ENCODE measurements around the gene DNM1.

DNA sequence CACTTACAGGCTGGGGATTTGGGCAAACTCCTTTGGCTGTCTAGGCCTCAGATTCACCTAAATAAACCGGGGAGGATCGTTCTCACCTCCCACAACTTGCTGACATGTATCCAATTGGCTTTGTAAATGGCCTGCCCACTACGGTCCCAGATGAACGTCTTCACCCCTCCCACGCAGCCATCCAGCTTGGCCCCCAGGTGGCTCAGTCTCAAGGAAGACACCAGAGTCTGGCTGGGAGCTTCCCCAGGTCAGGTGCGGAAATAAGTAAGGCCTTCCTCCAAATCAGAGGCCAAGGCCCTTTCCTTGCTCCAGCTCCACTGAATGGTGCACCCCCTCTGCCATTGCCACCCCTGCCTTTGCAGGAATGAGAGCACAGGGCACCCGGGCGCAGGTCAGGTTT lies 23.2 kb upstream of the DNM1 start:
- TF ChIP-seq, protein P1, sequence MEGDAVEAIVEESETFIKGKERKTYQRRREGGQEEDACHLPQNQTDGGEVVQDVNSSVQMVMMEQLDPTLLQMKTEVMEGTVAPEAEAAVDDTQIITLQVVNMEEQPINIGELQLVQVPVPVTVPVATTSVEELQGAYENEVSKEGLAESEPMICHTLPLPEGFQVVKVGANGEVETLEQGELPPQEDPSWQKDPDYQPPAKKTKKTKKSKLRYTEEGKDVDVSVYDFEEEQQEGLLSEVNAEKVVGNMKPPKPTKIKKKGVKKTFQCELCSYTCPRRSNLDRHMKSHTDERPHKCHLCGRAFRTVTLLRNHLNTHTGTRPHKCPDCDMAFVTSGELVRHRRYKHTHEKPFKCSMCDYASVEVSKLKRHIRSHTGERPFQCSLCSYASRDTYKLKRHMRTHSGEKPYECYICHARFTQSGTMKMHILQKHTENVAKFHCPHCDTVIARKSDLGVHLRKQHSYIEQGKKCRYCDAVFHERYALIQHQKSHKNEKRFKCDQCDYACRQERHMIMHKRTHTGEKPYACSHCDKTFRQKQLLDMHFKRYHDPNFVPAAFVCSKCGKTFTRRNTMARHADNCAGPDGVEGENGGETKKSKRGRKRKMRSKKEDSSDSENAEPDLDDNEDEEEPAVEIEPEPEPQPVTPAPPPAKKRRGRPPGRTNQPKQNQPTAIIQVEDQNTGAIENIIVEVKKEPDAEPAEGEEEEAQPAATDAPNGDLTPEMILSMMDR (IDR thresholded peaks at IDR 0.05), result no peak
- TF ChIP-seq JUND (IDR thresholded peaks at IDR 0.05) (no peak), POLR2AphosphoS5 (IDR thresholded peaks at IDR 0.05; ENCODE audit: low read depth, low read length) (no peak), SMC3 (IDR thresholded peaks at IDR 0.05; ENCODE audit: low read depth, low read length) (no peak), EZH2phosphoT487 (IDR thresholded peaks at IDR 0.05; ENCODE audit: borderline replicate concordance, low read depth) (no peak), NFIC (IDR thresholded peaks at IDR 0.05; ENCODE audit: borderline replicate concordance) (no peak), MXI1 (IDR thresholded peaks at IDR 0.05; ENCODE audit: low read depth, low read length) (no peak), SIN3A (IDR thresholded peaks at IDR 0.05; ENCODE audit: borderline replicate concordance, low read depth, low read length) (no peak), TCF12 (IDR thresholded peaks at IDR 0.05) (no peak), CHD2 (IDR thresholded peaks at IDR 0.05; ENCODE audit: low read length, partially characterized antibody) (no peak)
- TF ChIP-seq, protein P2, sequence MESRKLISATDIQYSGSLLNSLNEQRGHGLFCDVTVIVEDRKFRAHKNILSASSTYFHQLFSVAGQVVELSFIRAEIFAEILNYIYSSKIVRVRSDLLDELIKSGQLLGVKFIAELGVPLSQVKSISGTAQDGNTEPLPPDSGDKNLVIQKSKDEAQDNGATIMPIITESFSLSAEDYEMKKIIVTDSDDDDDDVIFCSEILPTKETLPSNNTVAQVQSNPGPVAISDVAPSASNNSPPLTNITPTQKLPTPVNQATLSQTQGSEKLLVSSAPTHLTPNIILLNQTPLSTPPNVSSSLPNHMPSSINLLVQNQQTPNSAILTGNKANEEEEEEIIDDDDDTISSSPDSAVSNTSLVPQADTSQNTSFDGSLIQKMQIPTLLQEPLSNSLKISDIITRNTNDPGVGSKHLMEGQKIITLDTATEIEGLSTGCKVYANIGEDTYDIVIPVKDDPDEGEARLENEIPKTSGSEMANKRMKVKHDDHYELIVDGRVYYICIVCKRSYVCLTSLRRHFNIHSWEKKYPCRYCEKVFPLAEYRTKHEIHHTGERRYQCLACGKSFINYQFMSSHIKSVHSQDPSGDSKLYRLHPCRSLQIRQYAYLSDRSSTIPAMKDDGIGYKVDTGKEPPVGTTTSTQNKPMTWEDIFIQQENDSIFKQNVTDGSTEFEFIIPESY (IDR thresholded peaks at IDR 0.05; ENCODE audit: borderline replicate concordance, low read depth), result no peak

Measured in SK-N-SH (cell line).